ENCODE data around the gene MYL4. TPM values are rescaled to one million over a fixed set of nuclear protein-coding genes. Genes with fewer than 3 reads are reported as not detected.

The MYL4 gene
- total and polyA plus RNA-seq, 3 donors from 2014 or later, result 7.6 to 19.3 (median 7.9) TPM

DNA sequence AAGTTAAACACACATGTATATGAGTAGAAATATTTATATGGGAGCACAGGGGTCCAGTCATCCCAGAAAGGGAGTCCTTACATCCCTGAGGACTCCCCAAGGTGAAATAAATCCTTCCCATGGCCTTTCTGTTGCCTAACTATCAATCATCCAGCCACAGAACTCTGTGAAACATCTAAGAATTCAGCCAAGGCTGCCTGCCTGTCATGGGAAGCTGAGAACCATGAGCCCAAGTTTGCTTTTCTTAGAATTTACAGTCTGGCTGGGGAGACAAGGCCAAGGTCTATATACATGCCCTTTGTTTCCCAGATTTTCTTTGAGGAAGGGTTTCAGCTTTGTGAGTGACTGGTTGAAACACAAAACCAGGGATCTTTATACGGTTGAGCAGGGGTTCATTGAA, 15.8 kb downstream of the MYL4 start:
- TF ChIP-seq, protein P1, sequence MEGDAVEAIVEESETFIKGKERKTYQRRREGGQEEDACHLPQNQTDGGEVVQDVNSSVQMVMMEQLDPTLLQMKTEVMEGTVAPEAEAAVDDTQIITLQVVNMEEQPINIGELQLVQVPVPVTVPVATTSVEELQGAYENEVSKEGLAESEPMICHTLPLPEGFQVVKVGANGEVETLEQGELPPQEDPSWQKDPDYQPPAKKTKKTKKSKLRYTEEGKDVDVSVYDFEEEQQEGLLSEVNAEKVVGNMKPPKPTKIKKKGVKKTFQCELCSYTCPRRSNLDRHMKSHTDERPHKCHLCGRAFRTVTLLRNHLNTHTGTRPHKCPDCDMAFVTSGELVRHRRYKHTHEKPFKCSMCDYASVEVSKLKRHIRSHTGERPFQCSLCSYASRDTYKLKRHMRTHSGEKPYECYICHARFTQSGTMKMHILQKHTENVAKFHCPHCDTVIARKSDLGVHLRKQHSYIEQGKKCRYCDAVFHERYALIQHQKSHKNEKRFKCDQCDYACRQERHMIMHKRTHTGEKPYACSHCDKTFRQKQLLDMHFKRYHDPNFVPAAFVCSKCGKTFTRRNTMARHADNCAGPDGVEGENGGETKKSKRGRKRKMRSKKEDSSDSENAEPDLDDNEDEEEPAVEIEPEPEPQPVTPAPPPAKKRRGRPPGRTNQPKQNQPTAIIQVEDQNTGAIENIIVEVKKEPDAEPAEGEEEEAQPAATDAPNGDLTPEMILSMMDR (IDR thresholded peaks at IDR 0.05), result no peak
- no peak for TF ChIP-seq POLR2A (IDR thresholded peaks at IDR 0.05)
- Histone ChIP-seq H3K27ac (peak overlapping the region; percentile 28 to 83), H3K27me3 (no peaks in the 10 kb centered on the region), H3K9me3 (no peaks in the 10 kb centered on the region), H3K36me3 (ENCODE audit: low read depth, missing control alignments) (no peaks in the 10 kb centered on the region), H3K4me1 (peaks cover 22% of the 10 kb centered on the region), H3K4me3 (no peak overlapping the region)
- WGBS, 2 donors, result 29 to 32% methylated on average over 1 of the region's 1 CpG
- DNase-seq, result no peak
- intact Hi-C loops (cut with DNase I; ENCODE audit: low total_unique reads), result no loop called here

DNA sequence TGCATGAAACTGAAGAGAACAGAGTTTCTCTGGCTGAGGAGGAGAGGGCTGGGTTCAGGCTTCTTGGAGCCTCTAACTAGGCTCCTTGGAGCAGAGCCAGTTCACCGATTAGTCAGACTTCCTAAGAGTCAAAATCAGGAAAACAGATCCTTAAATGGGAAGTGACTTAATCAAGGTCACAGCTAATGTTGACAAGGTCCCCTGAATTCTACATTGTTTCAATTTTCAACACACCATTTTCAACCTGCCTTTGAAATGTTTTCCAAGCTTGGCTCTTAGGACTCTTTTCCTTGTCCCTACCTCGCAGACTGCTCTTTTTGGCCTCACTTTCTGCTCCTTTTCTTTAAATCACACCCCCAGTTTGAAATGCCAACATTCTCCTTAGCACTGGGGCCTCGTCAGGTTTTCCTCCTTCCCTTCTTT, 16.3 kb downstream of the MYL4 start:
- no peaks in the 10 kb centered on the region for H3K27me3 ChIP-seq
- TF ChIP-seq, protein P1 (IDR thresholded peaks at IDR 0.05), result no peak
- no peak for TF ChIP-seq POLR2A (IDR thresholded peaks at IDR 0.05)
- DNase-seq, result peak; percentile 90
- H3K36me3 ChIP-seq (ENCODE audit: low read depth, missing control alignments), result no peaks in the 10 kb centered on the region
- peak overlapping the region; percentile 28 to 83 for H3K27ac ChIP-seq
- peaks cover 22% of the 10 kb centered on the region for H3K4me1 ChIP-seq
- 24 to 25% methylated on average over 3 of the region's 3 CpGs for WGBS, 2 donors
- no peaks in the 10 kb centered on the region for H3K9me3 ChIP-seq
- intact Hi-C loops (cut with DNase I; ENCODE audit: low total_unique reads), result no loop called here
- no peak overlapping the region for H3K4me3 ChIP-seq

DNA sequence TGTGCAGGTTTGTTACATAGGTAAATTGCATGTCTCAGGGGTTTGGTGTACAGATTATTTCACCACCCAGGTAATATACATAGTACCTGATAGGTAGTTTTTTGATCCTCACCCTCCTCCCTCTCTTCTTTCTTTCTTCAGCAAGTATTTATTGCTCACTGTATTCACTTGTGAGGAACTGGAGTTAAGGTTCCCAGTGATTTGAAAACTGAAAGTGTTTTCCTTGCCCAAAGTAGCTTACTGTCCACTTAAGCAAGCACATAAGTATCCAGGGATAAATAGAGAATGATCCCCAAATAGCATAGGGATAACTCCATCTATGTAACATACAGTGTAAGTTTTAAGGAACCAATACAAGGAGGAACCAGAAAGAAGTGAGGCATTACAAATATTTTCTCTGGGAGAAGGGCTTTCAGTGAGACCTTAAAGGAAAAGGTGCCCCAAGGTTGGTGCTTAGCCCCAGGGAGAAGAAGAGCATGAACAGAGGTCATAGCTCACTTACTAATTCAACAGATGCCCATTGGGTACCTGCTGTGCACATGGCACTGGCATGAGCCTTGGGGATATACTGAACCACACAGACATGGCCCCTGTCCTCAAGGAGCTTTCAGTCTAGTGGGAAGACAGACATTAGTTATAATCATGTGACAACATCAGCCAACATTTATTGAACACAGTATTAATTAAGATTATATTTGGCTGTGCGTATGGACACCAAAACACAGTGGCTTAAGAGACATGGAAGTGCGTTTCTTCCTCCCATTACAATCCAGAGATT, 17.0 kb downstream of the MYL4 start:
- intact Hi-C loops (cut with DNase I; ENCODE audit: low total_unique reads), result no loop called here
- H3K4me1 ChIP-seq, result peaks cover 22% of the 10 kb centered on the region
- peak overlapping the region; percentile 28 to 83 for H3K27ac ChIP-seq
- H3K36me3 ChIP-seq (ENCODE audit: low read depth, missing control alignments), result no peaks in the 10 kb centered on the region
- no peaks in the 10 kb centered on the region for H3K9me3 ChIP-seq
- DNase-seq, result no peak
- TF ChIP-seq, protein P1 (IDR thresholded peaks at IDR 0.05), result no peak
- TF ChIP-seq POLR2A (IDR thresholded peaks at IDR 0.05), result no peak
- H3K27me3 ChIP-seq, result no peaks in the 10 kb centered on the region
- 91 to 96% methylated on average over 2 of the region's 2 CpGs for WGBS, 2 donors
- no peak overlapping the region for H3K4me3 ChIP-seq

DNA sequence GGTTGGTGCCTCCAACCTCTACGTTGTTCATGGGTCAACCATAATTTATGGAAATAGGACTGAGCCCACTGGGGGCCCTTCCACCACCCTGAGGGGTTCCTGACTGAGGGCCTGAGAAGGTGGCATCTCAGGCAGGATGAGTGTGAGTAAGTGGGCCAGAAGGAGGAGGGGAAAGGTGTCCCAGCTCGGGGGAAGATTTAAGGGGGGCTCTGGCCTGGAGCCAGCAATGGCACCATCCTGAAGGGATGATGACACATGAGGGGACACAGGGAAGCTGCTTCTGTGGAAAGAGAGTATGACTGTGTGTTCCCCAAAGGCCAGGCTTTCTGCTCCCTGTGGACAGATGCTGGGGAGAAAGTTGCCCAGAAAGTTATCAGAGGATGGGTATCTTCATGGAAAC, 18.7 kb downstream of the MYL4 start:
- no peak for DNase-seq
- Histone ChIP-seq H3K27me3 (no peaks in the 10 kb centered on the region), H3K4me1 (peaks cover 22% of the 10 kb centered on the region), H3K27ac (no peak overlapping the region), H3K9me3 (no peaks in the 10 kb centered on the region), H3K4me3 (no peak overlapping the region), H3K36me3 (ENCODE audit: low read depth, missing control alignments) (no peaks in the 10 kb centered on the region)
- no peak for TF ChIP-seq POLR2A (IDR thresholded peaks at IDR 0.05)
- TF ChIP-seq, protein P1 (IDR thresholded peaks at IDR 0.05), result no peak
- intact Hi-C loops (cut with DNase I; ENCODE audit: low total_unique reads), result no loop called here
- 81 to 83% methylated on average over 2 of the region's 2 CpGs for WGBS, 2 donors

Measured in testis (tissue), 3 donors.